ENCODE data around the gene CCDC196. TPM values are rescaled to one million over a fixed set of nuclear protein-coding genes. Genes with fewer than 3 reads are reported as not detected.

CCDC196 gene
- total and polyA plus RNA-seq, 10 of the 15 experiments (the other 5 are each of a cell fraction or from before 2014, with no cell fraction given), result 0.03 to 0.52 (median 0.28) TPM; not detected in 7

- TF ChIP-seq RB1 (IDR thresholded peaks at IDR 0.05; ENCODE audit: borderline replicate concordance) (peak; percentile 69; the same call in 1 of the 2 replicates), JUNB (IDR thresholded peaks at IDR 0.05) (no peak), SMAD5 (IDR thresholded peaks at IDR 0.05; ENCODE audit: low read depth) (peak; percentile 47; the same call in 1 of the 2 replicates), BCL11A (IDR thresholded peaks at IDR 0.05; ENCODE audit: low read depth, low read length) (no peak; the same call in 1 of the 2 replicates), NR2C1 (IDR thresholded peaks at IDR 0.05) (no peak), BMI1 (IDR thresholded peaks at IDR 0.05; ENCODE audit: borderline replicate concordance) (no peak), ZBED1 (IDR thresholded peaks at IDR 0.05; ENCODE audit: borderline replicate concordance) (no peak), ZNF274 (IDR thresholded peaks at IDR 0.05; ENCODE audit: insufficient read depth, insufficient read length) (no peak), CEBPZ (IDR thresholded peaks at IDR 0.05; ENCODE audit: low read depth, low read length) (no peak), CREM (IDR thresholded peaks at IDR 0.05; ENCODE audit: low read depth) (peak; percentile 86), SPI1 (IDR thresholded peaks at IDR 0.05; ENCODE audit: borderline replicate concordance, insufficient read depth, low read depth, low read length) (no peak), ZSCAN29 (IDR thresholded peaks at IDR 0.05) (no peak), NR2C2 (IDR thresholded peaks at IDR 0.05; ENCODE audit: borderline replicate concordance, control insufficient read depth, insufficient read length, low read depth) (peak; percentile 79), SRF (IDR thresholded peaks at IDR 0.05; ENCODE audit: low read depth in 2 of 2, low read length in 2 of 2) (peak; percentile 88 to 97), RELA (IDR thresholded peaks at IDR 0.05; ENCODE audit: borderline replicate concordance, partially characterized antibody) (peak; percentile 63), E2F4 (IDR thresholded peaks at IDR 0.05; ENCODE audit: low read depth, low read length) (peak; percentile 89), BRCA1 (IDR thresholded peaks at IDR 0.05; ENCODE audit: low read depth, low read length) (peak; percentile 31; the same call in 1 of the 2 replicates), IRF4 (IDR thresholded peaks at IDR 0.05; ENCODE audit: low read depth, low read length) (0 out of 2 replicates have a peak, but pooled peaks have one; percentile 34)
- TF ChIP-seq, protein P1, sequence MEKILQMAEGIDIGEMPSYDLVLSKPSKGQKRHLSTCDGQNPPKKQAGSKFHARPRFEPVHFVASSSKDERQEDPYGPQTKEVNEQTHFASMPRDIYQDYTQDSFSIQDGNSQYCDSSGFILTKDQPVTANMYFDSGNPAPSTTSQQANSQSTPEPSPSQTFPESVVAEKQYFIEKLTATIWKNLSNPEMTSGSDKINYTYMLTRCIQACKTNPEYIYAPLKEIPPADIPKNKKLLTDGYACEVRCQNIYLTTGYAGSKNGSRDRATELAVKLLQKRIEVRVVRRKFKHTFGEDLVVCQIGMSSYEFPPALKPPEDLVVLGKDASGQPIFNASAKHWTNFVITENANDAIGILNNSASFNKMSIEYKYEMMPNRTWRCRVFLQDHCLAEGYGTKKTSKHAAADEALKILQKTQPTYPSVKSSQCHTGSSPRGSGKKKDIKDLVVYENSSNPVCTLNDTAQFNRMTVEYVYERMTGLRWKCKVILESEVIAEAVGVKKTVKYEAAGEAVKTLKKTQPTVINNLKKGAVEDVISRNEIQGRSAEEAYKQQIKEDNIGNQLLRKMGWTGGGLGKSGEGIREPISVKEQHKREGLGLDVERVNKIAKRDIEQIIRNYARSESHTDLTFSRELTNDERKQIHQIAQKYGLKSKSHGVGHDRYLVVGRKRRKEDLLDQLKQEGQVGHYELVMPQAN (conservative IDR thresholded peaks at IDR 0.05), result peak; percentile 4; the same call in 1 of the 2 replicates
- TF ChIP-seq, protein P2, sequence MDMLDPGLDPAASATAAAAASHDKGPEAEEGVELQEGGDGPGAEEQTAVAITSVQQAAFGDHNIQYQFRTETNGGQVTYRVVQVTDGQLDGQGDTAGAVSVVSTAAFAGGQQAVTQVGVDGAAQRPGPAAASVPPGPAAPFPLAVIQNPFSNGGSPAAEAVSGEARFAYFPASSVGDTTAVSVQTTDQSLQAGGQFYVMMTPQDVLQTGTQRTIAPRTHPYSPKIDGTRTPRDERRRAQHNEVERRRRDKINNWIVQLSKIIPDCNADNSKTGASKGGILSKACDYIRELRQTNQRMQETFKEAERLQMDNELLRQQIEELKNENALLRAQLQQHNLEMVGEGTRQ (IDR thresholded peaks at IDR 0.05; ENCODE audit: borderline replicate concordance, low read depth, low read length), result no peak
- TF ChIP-seq, protein P3, sequence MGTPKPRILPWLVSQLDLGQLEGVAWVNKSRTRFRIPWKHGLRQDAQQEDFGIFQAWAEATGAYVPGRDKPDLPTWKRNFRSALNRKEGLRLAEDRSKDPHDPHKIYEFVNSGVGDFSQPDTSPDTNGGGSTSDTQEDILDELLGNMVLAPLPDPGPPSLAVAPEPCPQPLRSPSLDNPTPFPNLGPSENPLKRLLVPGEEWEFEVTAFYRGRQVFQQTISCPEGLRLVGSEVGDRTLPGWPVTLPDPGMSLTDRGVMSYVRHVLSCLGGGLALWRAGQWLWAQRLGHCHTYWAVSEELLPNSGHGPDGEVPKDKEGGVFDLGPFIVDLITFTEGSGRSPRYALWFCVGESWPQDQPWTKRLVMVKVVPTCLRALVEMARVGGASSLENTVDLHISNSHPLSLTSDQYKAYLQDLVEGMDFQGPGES (IDR thresholded peaks at IDR 0.05), result no peak
Observed at GRCh38 chr14:66507722-66508546, 21.8 kb downstream of the CCDC196 start, which contains the start of gene GPHN (continued).
